ENCODE measurements around the gene EIF1AX.
"Not testable (repeated sequence)": the region's sequence is repeated elsewhere in the genome, so short reads cannot be mapped to it uniquely, and the experiment has no call there.

EIF1AX gene, protein sequence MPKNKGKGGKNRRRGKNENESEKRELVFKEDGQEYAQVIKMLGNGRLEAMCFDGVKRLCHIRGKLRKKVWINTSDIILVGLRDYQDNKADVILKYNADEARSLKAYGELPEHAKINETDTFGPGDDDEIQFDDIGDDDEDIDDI

DNA sequence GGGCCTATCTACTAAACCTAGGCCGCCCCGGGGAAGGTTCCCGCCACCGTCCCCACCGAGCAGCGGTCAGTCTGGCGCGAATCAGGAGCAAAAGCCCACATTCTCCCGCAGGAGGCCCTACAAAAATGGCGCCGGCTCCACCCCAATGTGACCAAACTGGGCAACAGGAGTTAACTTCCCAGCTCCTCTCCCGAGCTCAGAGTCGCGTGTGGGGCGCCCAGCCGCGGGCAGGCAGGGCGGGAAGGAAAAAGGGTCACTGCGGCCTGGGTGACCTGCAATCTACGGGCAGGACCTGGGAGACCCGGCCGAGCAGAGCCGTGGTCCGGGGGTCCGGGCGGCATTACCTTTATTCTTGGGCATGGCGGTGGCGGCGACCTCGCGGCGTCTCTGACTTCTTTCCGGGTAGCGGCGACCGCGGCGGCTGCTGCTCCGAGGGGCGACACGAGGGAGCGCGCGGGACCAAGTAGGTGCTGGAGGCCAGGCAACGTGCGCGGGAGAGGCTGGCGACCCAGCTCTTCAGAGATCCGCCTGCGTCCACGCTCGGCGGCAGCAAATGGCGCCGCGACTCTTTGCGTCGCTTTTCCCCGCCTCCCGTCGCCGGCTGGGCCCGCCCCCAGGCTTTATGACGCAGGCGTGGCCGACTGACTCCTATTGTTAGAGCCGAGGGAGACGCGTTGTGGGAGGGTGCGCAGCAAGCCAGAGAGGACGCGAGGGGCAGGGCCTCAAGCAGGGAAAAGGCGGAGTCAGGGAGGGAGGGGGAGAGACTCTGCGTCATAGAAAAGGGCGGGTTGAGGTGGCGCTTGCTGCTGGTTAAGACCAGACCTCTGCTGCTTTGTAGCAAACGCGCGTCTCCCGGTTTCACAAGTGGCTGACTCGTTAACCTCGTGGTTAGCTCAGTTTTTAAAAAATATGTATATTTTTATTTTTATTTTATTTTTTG lies at the start of gene EIF1AX:
EIF1AX (minus strand) TSS at position 558 of the 940 bp plus-strand sequence; CDS start at position 360, 198 bp downstream.
- DNase-seq = peak; percentile 70

DNA sequence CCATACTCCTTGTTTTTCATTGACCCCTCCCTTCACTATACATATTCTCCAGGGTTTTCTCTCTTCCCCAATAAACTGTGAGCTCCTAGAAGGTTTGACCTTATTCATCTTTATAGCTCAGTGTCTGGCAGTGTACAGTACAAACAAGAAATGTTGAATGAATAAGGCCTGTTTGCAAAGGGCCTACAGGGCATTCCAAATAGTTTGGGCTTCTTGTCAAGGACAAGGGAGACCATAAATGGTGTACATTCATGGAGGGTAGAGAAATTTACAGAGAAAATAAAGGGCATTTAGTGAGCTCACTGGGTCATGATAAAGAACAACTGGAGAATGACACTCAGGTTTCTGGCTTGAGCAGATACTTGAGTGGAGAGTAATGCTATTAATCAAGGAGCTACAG lies 47.5 kb upstream of the EIF1AX start:
- no peak for DNase-seq

DNA sequence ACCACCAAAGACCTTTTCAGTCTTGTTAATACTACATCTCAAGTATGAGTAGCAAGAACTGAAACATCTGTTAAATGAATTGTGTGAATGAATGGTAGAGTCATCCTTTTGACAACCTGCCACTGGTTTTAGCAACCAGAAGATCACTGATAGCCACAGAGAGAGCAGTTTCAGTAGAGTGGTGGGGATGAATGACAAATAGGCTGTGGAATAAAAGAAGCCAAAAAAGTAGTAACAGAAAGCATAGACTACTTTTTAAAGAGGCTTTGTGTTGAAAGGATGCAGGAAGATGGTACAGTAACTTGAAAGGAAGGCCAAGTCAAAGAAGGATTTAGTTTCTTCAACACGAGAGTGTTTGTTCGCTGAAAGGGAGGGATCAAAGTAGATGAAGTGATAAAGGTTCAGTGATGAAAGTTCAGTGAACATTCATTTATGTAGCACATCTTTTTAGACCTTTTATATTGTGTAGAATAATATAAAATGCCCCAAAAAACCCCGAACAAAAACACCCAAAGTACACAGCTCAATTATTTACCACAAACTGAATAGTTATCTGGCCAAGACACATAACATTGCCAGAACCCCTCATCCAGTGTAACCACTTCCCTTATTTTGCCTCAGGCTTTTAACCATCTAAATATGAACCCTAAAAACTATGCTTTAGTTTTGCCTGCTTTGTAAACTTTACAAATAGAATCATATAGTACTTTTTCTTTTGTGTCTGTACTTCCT lies 40.1 kb upstream of the EIF1AX start:
- no peak for DNase-seq

DNA sequence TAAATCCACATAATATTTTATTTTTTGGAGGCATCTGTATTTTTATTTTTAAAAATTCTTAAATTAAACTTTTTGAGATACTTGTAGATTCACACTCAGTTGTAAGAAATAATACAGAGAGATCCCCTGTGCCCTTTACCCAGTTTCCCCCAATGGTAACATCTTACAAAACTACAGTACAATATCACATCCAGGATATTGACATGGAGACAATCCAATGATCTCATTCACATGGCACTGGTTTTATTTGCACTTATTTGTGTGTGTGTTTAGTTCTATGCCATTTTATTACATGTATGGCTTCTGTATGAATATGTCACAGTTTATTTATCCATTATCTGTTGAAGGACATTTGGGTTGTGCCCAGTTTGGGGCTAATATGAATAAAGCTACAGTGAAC lies 35.5 kb upstream of the EIF1AX start:
- DNase-seq = no peak

DNA sequence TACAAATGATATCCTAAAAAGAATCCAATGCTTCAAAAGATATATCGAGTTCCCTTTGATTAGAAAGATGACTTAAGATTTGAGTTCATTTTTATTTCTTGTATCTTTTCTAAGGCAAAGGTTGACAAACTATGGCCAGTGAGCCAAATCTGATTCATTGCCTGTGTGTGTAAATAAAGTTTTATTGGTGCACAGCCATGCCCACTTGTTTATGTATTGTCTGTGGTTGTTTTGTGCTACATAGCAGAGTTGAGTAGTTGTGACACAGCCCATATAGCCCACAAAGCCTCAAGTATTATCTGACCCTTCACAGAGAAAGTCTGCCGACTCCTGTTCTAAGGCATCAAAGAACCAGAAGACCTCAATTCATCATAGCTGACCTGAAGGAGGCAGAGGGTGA lies 32.2 kb upstream of the EIF1AX start:
- no peak for DNase-seq

DNA sequence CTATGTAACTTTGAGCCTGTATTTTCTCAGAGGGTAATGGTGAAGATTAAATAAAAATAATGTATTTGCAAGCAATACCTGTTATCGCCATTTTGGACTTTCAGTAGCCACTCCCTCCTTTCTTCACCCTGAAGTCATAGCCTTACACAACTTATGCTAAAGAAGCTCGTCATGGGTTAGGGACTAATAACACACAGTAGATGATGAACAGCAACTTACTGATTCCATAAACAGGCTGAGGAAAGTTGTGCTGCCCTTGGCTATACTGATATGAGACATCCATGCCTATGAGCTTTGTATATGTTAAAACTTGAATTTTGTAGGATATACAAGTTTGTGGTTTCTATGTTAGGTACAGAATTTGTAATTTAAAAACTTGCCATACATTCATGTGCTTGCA lies 31.7 kb upstream of the EIF1AX start:
- DNase-seq = no peak

DNA sequence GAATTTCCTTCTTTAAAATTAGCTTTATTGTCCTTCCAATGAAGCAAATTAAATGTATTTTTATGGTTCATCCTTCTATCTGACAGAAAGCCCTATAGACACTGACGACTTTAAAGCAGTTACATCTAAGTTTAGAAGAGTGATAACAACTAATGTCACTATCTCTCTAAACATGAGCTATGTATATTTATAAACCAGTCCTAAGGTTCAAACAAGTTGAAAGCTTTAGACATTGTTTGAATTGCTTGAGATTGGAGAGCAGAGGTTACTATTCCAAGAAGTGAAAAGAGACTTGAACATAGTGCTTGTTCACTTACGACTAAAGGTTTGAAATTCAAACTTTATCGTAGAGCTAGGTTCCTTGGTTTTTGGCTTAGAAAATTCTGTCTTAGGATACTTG lies 30.2 kb upstream of the EIF1AX start:
- DNase-seq = no peak

DNA sequence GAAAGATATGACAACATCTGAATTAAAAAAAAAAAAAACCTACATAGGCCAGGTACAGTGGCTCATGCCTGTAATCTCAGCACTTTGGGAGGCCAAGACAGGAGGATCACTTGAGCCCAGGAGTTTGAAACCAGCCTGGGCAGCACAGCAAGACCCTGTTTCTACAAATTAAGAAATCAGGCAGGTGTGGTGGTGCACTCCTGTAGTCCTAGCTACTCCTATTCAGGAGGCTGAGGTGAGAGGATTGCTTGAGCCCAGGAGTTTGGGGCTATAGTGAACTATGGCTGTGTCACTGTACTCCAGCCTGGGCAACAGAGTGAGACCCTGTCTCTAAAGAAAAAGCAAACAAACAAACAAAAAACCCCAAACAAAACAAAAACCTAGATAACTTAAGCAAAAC lies 20.9 kb upstream of the EIF1AX start:
- DNase-seq = not testable (repeated sequence)

DNA sequence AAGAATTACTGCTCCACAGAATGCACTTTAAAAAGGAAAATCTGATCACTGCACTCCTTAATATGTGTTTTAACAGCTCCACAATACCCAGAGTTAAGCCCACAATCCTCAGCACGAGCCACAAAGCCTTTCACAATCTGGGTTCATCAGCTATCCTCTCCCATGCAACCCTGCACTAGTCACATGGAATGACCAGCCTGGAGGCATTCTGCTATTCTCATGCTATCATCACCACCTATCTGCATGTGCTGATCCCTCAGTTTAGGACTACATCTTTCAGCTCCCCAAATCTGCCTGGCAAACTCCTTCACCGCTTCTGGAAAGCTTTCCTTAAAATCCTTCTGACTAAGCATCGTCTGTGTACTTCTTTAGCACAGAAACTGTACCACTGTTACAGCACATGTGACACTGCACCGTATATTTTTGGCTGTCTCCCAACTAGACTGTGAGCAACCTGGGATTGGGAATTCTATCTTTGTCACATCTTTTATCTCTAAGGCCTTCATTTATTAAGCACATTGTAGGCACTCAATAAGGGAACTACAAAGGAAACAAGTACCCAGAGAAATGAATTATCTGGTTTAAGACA lies 18.3 kb upstream of the EIF1AX start:
- no peak for DNase-seq

DNA sequence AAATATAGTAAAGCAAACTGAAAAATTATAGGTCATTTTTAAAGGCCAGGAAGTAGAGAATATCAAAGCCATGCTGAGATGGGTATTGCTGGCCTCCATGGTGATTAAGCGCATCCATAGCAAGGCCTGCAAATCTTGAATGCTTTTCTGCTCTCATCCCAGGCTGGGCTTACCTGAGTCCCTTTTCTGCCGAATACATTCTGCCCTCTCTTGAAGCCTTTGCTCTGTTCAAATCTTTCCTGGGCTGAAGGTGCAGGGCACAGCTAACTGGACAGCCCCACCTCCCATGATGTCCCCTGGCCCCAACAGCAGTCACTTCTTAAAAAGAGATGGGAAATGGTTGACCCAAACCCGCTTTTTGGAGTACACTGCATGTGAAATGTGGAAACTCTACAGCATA lies 10.1 kb upstream of the EIF1AX start:
- no peak for DNase-seq

DNA sequence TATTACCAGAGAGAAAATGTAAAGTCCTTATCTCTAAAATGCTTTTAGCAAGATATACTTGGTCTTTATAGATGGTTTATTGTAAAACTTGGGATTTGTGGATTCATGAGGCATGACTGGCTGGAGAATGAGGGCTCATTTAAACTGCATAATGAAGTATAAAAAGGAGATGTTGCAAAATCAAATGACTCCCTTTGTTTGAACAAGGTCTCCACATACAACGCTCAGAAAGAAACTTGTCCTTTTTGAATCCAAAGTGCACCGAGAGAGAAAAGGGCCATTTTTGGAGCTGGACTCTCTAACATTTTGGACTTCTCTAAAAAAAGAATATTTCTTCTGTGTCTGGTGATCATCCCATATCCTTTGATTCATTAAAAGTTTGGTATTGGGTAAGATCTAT lies 7.7 kb upstream of the EIF1AX start:
- no peak for DNase-seq

DNA sequence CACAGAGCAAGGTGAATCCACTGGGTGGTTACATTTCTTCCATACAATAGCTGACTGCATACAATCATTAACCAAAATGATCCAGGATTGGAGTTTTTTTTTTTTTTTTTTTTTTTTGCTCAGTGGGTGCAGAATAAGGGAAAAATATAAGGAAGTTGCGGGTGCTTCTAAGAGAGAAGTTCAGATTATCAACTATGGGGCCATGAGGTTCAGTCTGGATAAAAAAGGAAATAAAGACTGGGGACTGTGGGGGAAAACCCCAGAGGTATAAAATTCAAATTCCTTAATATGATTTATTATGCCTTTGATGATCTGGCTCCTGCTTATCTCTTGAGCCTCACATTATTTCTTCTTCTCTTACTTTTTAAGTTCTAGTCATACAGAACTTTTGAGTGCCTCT lies 5.9 kb upstream of the EIF1AX start:
- no peak for DNase-seq

DNA sequence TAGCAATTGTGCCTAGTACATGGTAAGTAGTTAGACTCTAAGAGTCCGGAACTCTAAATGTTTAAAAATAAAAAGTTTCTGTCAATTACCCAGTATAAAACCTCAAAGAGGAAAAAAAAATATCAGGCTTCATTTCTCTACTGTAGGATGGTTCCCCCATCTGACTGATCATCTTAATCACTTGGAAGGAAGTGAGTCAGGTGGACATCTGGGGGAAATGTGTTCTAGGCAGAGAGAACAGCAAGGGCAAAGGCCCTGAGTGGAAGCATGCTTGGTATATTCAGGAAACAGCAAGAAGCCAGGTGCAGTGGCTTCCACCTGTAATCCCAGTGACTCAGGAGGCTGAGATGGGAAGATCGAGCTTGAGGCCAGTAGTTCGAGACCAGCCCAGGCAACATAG lies 2.9 kb upstream of the EIF1AX start:
- DNase-seq = no peak

DNA sequence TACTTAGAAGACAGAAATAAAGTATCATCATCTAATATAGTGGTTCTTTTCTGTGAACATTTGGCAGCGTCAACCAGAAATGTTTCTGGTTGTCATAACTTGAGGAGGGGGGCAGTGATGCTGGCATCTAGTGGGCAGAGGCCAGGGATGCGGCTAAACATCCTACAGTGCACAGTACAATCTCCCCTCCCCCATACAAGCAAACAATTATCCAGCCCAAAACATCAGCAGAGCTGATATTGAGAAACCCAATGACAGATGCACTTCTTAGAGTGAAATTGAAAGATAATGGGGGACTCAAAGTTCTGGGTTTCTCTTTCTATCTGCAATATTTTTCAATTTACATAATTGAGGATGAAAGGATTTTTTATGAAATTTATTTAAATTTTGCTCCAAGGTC lies 1.9 kb upstream of the EIF1AX start:
- no peak for DNase-seq

DNA sequence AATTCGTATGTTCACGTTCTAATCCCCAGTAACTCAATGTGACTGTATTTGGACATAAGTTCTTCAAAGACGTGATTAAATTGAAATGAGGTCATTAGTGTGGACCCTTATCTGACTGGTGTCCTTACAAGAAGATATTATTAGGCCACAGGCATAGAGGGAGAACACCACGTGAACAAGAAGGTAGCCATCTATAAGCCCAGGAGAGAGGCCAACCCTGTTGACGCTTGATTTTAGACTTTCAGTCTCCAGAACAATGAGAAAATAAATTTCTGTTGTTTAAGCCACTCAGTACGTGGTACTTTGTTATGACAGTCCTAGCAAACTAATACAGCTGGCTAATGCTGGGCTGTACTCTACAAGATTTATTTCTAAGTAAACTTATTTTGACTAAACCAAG lies 1.5 kb upstream of the EIF1AX start:
- DNase-seq = no peak

DNA sequence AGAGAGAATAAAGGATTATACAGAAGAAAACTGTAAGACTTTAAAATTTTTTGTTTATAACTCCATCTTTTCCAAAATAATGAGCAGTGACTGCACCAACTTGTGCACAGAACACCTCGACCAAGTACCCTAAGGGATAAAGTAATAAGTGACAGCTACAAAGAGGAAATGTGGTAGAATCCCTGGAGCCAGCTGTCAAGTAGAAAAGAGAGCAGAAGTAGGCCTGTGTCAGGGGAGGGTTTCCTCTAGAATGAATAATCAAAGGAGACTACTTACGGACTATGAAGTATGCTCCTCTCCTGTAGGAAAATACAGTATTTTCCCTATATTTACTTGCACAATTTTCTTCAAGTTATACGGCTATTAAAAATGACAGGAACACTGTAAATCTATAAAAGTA lies 1.2 kb downstream of the EIF1AX start:
- no peak for DNase-seq

DNA sequence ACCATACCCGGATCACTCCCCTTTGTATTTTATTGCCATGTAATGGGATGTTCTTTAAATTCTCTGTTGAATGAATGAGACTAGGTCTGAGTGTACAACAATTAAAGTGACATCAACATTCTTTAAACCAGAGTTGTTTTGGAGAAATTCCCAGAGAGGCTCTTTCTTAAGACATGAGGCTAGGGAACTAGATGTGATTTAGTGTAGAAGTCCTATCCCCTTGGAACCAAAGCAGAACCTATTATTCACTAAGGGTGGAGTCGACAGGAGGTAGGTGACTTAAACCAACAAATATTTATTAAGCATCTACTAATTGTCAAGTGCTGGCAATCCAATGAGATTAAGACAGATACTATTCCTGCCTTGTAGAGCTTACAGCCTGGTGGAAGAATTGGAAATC lies 1.7 kb downstream of the EIF1AX start:
- DNase-seq = no peak

DNA sequence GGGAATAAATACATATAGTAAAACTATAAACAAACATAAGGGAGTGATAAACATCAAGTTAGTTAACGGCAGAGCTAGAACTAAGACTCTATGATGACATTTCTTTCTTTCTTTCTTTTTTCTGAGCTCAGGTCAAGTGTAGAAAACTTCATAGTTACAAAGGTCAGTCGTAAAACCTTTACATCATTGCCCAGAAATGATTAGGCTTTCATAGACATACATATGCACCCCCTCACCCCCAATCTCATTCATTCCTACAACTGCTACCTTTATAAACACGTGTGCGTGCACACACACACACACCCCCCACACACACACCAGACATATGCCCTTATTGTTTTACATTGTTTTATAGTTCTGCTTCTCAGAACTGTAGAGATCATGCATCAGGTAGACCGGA lies 5.7 kb downstream of the EIF1AX start:
- no peak for DNase-seq

DNA sequence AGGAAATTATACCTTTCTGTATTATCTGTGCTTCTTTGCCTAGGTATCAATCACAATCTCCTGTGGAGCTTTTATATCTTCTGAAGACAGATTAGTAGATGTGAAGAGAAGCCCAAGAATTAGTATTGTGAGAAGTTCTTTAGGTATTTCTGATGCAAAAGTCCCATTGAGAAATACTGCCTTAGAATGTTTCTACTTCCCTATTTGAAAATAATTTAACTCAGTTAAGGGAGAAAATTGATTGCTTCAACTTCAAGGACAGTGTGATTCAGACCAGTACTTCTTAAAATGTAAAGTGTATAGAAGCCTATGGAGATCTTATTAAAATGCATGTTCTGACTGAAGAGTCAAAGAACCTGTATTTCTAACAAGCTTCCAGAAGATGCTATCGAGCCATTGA lies 9.0 kb downstream of the EIF1AX start:
- no peak for DNase-seq

DNA sequence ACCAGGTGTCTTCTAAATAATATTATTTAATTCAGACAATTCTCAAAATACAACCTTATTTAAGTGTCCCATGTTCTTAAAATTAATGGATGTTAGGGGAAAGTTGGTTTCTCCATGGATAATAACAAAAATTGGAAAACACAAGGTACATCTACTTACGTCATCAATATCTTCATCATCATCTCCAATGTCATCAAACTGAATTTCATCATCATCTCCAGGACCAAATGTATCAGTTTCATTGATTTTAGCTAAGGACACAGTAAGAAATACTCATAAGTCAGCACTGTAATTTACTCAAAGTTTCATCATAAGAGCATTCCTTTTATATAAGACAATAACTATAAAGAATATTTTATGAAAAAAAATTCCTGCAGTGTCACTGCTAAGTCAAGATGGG lies 11.3 kb downstream of the EIF1AX start:
- DNase-seq = no peak

DNA sequence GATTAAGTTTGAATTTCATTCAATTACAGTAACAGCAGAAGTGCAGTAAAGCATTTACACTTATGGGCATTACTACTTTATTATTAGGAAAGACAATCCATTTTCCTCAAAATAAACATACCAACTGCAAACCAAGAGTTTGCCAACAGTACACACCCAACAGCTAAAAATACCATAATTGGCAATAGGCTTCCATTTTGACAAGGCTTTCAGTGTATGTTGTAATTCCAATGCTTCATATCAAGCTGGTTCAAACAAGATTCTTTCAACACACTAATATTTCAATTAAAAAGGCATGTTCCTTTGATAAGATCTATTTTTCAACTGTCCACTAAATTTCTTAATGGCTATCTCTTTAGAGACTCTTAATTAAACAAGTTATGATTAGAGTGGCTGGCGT lies 12.1 kb downstream of the EIF1AX start:
- DNase-seq = no peak

DNA sequence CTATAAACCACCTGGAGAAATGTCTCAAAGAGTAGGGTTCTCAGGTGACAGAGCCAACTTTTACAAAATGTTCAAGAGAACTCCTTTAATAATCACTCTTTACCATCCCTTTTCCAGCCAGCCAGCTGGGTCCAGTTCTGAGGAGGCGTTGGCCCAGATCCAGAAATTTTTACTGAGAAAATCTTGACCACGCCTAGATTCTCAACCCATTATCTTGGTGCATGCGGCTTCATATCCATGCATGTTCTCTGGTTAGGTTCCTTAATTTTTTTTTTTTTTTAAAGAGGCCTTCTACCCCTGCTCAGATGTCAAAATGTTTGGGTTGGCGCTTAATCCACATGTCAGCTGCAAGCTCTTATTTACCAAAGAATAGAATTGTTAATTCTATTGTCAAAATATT lies 13.0 kb downstream of the EIF1AX start:
- no peak for DNase-seq

DNA sequence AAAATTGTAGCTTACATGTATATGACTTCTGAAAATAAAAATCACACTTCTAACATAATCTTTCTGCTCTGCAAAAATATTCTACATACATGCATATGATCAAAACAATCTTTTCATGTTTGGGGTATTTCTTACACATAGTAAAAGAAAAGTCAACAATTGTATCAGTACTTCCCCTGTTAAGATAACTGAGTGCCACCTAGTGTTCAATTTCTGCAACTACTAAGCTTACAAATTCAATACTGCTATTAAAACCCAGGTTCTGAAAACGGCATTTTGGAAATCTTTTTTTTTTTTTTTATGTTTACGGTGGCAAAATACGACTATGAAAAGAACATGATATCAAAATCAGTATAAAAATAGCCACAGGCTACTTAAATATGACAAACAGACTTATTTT lies 14.2 kb downstream of the EIF1AX start:
- DNase-seq = not testable (repeated sequence)

DNA sequence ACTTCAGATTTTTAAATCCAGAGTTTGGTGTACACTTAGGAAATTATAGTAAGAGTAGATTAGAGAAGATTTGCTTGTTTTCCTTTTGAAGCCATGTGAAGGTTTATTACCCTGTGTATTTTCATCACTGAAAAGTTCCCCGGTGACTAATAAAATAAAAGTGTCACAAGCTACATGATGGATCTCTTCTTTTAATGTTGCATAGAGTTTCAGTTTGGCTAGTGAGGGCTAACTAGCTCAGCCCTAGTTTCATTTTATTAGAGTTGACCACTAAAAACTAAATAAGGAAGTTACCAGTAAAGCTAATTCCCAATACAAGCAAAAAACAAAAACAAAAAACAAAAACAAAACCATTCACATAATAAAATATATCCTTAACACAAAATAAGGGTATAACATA lies 14.8 kb downstream of the EIF1AX start:
- not testable (repeated sequence) for DNase-seq
